Measurements from ENCODE around the gene TULP4.
"Not testable (repeated sequence)": the region's sequence is repeated elsewhere in the genome, so short reads cannot be mapped to it uniquely, and the experiment has no call there.

The TULP4 gene

DNA sequence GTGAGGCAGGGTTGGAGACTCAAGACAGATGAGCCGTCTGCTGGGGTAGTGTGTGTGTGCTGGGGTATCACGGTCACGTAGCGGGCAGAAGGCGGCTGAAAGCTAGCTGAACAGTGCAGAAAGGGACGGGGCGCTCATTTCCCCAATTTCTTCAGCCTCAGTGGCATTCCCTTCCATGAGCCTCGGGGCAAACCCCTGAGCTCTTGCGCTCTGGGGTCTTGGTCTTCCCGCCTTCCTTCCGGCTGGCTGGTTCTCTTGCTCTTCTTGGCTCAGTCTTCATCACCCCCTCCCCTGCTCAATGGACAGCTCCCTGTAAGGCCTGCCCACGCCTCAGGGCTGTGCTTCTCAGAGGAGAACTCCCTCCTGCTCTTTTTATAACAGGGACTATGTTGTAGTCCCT, 232.2 kb downstream of the TULP4 start:
- DNase-seq = no peak

DNA sequence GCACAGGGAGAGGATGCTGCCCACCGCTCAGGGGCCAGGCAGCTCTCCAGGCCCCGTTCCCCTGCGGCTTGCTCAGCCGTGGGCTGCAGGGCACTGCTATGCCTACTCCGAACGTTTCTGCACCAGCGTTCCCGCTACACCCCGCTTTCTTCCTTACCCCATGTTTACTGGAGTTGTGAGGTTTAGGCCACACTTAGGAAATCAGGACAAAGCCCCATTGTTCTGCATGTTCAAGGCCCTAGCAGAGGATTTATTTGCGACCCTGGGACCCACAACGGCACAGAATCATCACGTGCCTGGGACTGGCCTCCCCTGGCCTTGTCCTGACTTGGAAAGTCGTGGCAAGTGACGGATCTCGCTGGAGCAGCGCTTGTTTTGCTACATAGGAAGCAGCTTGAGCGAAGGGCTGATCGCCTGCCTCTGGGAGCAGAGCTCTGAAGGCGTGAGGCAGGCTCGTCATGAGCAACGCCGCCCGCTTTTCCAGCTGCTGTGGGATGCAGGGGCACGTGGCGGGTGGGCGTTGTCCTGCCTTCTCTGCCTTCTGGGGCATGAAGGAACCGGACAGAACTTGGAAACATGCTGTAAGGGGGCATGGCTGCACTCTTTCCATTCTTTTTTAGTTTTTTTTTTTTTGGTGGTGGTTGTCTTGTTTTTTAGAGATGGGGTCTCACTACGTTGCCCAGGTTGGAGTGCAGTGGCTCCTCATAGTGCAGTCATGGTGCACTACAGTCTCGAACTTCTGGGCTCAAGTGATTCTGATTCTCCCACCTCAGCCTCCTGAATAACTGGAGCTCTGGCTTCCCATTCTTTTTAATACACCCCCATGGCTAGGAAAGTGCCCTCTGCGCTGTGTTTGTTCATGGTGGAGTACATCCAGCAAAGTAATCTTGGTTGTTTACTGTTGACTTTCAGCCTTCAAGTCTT, 233.0 kb downstream of the TULP4 start:
- no peak for DNase-seq

DNA sequence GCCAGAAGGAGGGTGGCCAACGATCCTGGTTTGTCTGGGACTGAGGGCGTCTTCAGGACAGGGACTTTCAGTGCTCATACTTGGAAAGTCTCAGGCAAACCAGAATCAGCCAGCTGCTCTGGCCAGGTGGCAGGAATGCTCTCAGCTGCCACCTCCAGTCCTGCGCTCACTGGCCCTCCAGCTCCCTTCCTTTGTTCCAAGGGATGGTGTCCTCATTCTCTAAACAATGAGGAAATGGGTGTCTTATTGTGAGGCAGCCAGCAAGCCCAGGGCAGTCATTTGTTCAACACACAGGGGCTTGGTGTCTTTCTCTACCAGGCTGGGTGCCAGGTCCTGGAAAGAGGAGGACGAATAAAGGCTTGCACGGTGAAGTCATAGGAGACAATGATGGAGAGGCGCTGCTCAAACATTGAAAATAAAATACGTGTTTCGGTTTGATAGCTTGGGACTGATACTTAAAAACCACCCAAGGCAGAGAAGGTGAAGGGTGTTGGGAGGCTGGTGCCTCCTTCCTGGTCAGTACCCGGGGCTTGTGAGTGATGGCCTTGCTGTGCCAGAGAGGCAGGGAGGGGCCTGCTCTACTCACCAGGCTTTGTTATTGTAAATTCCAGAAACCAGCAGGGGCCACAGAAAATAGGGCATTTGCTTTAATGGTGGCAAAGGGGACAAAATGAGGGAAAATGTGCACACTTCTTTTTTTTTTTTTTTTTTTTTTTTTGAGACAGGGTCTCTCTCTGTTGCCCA, 236.3 kb downstream of the TULP4 start:
- no peak for DNase-seq

DNA sequence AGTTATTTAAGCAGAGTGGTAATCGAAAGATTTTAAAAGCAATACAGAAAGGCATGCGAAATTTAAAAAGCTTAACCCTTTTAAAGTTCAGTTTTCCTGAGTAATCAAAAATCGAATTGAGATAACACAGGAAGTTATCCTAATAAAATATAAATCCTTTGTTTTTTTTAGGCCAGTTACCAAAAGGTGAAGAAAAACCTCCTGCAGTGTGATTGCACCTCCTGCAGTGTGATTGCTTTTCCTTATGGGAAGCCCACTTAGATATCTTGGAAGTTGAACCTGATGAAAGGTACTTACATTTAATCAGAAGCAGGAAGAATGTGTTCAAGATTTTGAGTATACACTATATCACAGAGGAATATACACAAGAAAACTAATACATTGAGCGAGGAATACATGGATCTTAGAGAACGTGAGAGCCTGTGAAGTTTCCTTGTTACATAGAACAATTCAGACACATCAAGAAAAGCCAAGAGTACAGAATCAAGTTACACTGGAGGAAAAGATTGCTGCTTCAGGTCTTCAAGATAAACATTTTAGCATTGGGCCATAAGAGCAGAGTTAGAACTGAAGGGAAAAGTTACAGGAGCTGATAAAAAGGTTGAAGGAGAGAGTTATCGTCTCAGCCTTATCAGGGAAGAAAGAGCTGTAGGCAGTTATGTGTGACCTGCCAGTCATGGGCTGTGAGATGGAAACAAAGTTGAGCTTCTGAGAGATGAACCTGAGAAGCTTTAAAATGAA, 240.0 kb downstream of the TULP4 start:
- DNase-seq = no peak

DNA sequence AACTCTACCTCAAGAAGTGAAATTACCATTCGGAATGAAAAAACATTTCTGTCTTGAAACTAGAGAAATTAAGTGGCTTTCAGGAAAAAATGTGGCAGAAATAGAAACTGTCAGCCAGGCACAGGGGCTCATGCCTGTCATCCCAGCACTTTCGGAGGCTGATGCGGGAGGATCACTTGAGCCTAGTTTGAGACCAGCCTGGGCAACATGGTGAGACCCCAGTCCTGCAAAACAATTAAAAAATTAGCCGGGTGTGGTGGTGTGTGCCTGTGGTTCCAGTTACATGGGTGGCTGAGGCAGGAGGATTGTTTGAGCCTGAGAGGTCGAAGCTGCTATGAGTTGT, 240.5 kb downstream of the TULP4 start:
- DNase-seq = no peak

DNA sequence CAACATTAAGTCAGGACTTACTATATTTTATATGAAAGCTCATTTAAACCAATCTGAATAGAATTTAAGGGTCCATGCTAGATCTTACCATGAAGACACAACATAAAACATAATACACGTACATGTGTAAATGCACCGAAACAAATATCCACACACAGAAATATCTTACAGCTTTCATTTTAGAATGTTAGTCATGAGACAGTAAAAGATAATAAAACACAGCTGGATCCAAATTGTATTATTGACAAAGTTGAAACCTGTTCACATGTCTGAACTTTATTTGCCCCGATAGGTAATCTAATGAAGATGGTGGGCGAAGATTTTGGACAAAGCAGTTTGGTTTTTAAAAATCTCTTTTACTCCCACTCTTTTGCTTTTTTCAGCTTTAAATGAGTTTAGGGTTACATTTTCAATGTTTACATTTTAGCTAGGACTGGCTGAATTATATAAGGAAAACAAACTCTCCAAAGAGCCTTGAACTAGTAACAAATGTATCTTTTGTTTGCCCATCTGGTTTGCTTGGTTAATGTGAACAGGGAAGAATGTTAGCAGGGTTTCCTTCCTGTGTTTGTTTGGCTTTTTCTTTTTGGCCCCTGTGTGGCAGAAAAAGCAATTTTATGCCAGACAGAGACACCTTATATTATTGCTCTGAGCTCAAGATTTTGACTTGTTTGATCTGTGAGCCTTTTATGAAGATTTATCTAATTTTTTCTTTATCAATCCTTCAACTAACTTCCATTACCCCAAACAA, 242.5 kb downstream of the TULP4 start:
- no peak for DNase-seq

DNA sequence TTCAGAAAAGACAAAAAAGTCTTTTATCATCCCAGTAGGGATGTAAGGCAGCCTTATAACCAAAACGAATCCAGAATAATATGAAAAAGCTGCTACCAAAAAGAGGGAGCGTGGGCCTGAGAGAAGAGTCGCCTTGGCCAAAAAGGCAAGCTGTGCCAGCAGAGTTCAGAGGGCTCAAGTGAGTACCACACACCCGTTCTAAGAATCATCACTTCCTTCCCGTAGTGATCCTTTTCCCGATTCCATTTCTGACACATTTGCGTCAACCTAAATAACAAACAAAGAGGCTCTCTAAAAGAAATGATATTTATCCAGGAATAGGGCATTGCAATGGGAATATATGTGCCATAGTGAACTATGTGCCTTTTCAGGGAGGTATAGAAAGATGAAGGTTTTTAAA, 243.8 kb downstream of the TULP4 start:
- DNase-seq = no peak

DNA sequence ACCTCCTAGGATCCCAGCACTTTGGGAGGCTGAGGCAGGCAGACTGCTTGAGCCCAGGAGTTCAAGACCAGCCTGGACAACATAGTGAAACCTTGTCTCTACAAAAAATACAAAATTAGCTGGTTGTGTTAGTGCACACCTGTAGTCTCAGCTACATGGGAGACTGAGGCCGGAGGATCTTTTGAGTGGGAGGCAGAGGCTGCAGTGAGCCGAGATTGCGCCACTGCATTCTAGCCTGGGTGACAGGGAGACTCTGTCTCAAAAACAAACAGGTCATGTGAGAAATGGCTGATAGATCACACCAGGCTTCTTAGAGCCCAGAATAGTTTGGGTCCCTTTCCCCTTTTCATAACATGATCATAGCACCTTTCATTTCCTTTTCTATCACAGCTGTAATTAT, 244.8 kb downstream of the TULP4 start:
- not testable (repeated sequence) for DNase-seq

DNA sequence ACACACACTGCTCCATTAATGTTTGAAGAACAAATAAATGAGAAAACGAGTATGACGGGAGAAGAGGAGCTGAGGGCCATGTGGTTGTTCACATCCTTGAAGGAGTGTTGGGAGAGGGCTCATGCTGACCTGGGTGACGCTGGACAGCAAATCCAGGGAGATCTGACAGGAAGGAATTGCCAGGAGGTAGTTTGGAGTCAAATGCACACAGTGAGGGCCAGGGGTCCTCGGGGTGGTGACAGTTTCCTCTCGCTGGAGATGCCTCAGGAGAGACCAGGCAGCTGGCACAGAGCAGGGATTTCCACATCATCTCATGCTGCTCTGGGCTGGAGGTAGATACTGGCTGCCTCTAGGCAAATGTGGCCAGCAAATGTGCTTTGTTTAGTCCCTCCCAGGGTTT, 245.7 kb downstream of the TULP4 start:
- no peak for DNase-seq

DNA sequence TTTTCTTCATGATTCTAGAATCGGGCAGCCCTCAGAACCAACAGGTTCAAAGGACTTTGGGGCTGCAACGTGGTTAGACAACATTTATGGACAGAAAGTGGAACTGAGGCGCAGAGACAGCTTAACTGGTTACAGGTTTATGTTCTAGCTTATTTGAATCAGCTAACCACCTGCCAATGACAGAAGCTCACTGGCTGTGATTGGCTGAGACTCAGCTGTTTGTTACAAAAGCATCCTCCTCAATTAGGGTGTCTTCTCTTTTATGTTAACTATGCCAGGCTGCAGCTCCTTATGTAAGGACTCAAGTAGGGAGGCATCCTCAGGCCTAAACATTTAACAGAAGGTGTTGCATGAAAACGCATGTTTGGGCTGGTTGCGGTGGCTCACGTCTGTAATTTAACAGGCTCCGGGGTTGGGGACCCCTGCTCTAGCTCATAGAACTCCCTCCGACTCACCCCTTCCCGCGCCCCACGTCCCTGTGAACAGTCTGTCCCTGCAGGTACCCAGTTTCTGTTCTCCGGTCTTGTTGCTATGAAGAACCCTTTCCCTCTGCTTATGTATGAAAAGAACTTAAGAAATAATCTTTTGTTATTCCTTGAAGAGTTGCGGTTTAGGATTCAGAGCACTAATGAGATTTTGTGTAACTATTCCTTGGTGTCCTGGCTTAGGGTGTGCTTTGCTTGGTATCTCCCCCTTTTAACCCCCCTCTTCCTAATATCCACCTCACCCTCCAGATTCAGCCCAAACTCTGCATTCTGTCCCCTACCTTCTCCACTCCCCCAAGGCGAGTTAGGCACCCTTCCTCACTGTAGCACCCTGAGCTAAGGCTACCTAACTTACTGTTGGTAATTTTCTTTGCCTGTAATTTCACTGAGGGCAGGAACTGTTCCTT, 246.4 kb downstream of the TULP4 start:
- no peak for DNase-seq

DNA sequence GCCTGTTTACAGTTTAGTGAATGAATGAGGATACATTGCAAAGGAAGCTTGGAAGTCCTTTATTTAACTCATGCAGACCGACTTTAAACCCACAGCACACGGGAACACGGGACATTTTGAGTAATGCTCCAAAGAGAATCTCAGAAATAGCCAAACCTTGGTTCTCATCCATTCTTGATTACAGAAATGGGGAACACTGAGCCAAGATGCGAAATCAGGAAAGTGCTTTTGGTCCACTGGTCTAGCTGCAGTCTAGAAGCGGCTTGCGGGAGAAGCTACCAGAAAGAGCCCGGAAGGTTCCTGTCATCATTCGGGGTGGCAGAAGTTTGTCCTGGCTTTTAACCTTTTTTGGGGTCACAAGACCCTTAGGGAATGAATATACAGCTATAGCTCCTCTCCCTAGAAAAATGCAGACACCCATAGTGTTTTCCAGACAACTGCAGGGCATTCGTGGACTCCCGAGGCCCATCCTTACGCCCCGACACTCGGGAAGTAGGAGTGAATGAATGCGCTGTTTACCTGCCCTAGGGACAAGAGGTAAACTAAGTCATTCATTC, 247.2 kb downstream of the TULP4 start:
- DNase-seq = no peak

DNA sequence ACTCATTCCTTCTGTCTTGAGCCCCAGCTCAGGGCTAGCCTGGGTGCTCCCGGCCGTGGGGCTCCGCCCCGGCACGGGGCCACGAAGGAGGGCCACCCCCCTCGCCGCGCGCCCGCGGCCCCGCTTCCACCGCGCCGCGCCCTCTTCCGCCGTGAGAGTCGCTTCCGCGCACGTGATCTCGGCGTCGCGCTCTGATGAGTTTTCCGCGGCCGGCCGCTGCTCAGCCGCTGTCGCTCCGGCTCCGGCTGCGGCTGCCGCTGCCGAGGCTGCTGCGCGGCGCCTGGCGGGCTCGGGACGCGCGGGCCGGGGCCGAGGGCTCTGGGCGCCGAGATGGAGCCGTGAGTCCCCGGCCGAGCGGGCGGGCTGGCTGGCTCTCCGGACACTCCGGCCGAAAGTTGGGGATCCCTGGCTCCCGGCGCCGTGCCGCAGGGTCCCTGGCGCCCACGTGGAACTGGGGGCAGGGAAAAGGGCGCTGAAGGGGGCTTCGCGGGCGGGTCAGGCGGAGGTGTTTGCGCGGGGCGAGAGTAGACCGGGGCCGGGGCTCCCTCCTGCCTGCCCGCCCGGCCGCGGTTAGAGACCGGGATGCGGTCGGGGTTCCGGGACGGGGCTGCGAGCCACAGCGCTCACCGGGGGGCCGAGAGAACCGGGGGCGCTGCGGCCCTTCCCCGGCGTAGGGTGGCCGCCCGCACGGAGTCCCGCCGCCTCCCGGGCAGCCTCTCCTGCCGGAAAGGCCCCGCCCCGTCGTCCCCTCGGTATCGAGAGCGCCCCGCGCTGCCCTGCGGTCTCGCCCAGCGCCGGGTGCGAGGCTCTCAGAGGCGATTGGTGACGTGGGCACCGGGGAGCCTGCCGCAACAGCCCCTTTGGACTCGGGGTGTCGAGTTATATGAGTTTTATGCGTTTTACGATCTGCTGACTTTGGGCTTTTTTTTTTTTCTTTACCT, 247.9 kb downstream of the TULP4 start, which contains the start of gene TMEM181:
Gene TMEM181 (plus strand): TSS at position 197 of the 941 bp plus-strand sequence. CDS start 134 bp downstream, at position 331.
- peak; percentile 91 for DNase-seq

DNA sequence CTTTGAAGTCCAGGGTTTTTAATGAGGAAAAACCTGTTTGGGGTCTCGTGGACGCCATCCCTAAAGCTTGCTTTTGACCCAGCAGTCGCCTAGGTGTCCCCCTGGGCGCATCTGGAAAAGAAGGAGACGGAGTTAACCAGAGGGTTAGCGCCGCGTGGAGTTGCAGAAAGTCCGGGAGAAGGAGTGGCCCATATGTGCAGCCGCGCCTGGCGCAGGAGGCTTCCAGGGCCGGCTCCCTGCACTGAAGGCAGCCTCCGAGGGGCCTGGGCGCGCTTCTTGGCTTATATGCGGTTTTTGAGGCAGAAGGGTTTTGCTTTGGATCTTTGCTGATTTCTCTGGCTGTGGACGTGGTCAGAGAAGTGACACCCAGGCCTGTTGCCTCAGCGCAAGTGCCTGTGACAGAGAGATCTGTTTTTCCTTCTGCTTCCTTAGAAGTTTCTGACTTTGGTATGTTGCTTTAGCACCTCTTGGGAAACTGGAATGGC, 248.6 kb downstream of the TULP4 start:
- peak; percentile 25 for DNase-seq
